PFSK-1 (cell line): ENCODE data around the gene STK10.

ENCODE experiments used
- FOXP2 ChIP-seq: optimal IDR thresholded peaks from 2 replicates; pipeline ENCODE3; 2011; ENCODE audit warnings: borderline replicate concordance, control low read depth, inconsistent platforms; ENCODE audit not compliant: insufficient read depth; ENCODE audit errors: extremely low read length, extremely low read depth
- POLR2AphosphoS5 ChIP-seq: IDR thresholded peaks from 2 replicates; pipeline ENCODE4 v1.6.1; 2012; ENCODE audit warnings: low read depth, mild to moderate bottlenecking, control low read depth, low read length, moderate library complexity
- REST ChIP-seq, 2 experiments: IDR thresholded peaks; 2 replicates each; pipeline versions ENCODE4 v1.6.1 to v1.8.0; 2011 to 2012; ENCODE audit warnings: low read depth in 2 of 2, low read length in 2 of 2, control low read depth in 1 of 2, inconsistent platforms in 1 of 2, mild to moderate bottlenecking in 1 of 2, moderate library complexity in 1 of 2; ENCODE audit not compliant: insufficient read depth in 1 of 2
- SIN3A ChIP-seq: IDR thresholded peaks from 2 replicates; pipeline ENCODE4 v1.6.1; 2012; ENCODE audit warnings: mild to moderate bottlenecking, low read length, moderate library complexity, borderline replicate concordance; ENCODE audit not compliant: insufficient read depth
- TAF1 ChIP-seq: IDR thresholded peaks from 2 replicates; pipeline ENCODE4 v1.6.1; 2012; ENCODE audit warnings: low read length, control low read depth, borderline replicate concordance; ENCODE audit not compliant: insufficient read depth

STK10 gene

GRCh38 chr5:172050080-172050479 lies 137.9 kb downstream of the STK10 start:
- TF ChIP-seq POLR2AphosphoS5 (no peak), FOXP2 (no peak), REST (IDR thresholded peaks at IDR 0.05; ENCODE audit: insufficient read depth in 1 of 2, low read depth in 2 of 2, low read length in 2 of 2) (no peak), SIN3A (no peak), TAF1 (no peak)

- TF ChIP-seq SIN3A (no peak), REST (IDR thresholded peaks at IDR 0.05; ENCODE audit: insufficient read depth in 1 of 2, low read depth in 2 of 2, low read length in 2 of 2) (no peak), TAF1 (no peak), POLR2AphosphoS5 (no peak), FOXP2 (no peak)
Measured at GRCh38 chr5:172049226-172049796, 138.7 kb downstream of the STK10 start.

- no peak for TF ChIP-seq TAF1
- no peak for TF ChIP-seq POLR2AphosphoS5
- no peak for TF ChIP-seq SIN3A
- no peak for TF ChIP-seq REST (IDR thresholded peaks at IDR 0.05; ENCODE audit: insufficient read depth in 1 of 2, low read depth in 2 of 2, low read length in 2 of 2)
- TF ChIP-seq FOXP2 = no peak
Measured at GRCh38 chr5:172048539-172049101, 139.4 kb downstream of the STK10 start.

- no peak for TF ChIP-seq FOXP2
- TF ChIP-seq SIN3A = no peak
- no peak for TF ChIP-seq REST (IDR thresholded peaks at IDR 0.05; ENCODE audit: insufficient read depth in 1 of 2, low read depth in 2 of 2, low read length in 2 of 2)
- TF ChIP-seq POLR2AphosphoS5 = no peak
- TF ChIP-seq TAF1 = no peak
Measured at GRCh38 chr5:172048170-172048422, 139.9 kb downstream of the STK10 start.

GRCh38 chr5:172046593-172046992 lies 141.4 kb downstream of the STK10 start:
- TF ChIP-seq SIN3A (no peak), FOXP2 (no peak), POLR2AphosphoS5 (no peak), TAF1 (no peak), REST (IDR thresholded peaks at IDR 0.05; ENCODE audit: insufficient read depth in 1 of 2, low read depth in 2 of 2, low read length in 2 of 2) (no peak)
